Renal cortex interstitium (tissue), 11 donors: ENCODE measurements around the gene TRIP6. TPM values are rescaled to one million over a fixed set of nuclear protein-coding genes. Genes with fewer than 3 reads are reported as not detected.
"Not testable (repeated sequence)": the region's sequence is repeated elsewhere in the genome, so short reads cannot be mapped to it uniquely, and the experiment has no call there.

Experiments used
- DNase-seq, 11 donors: peaks; one replicate each; pipeline ENCODE4 v3.0.0-alpha.2; 2013; ENCODE audit warnings: low read depth in 9 of 11, low spot score in 4 of 11; ENCODE audit errors: extremely low read depth in 1 of 11
- polyA plus RNA-seq, 3 donors: library from polyadenylated mRNA; unstranded; fragments of 120-200 nt; gene quantifications; one replicate each; pipeline ENCODE4 v1.2.1, GENCODE V29; 2013; ENCODE audit not compliant: insufficient read length in 3 of 3

TRIP6 gene
- polyA plus RNA-seq, 3 donors = 63.7 to 108 (median 84.5) TPM

- no peak for DNase-seq
Observed at GRCh38 chr7:100829150-100829716, 38.0 kb upstream of the TRIP6 start.

- DNase-seq = no peak
Observed at GRCh38 chr7:100830396-100830795, 36.8 kb upstream of the TRIP6 start.

GRCh38 chr7:100832281-100832633, 34.9 kb upstream of the TRIP6 start:
- DNase-seq = no peak

- peak in 5 of 11 donors; percentile 63 to 84 (median 74) for DNase-seq
Observed at GRCh38 chr7:100835903-100836811, 31.0 kb upstream of the TRIP6 start.

GRCh38 chr7:100836812-100837098, 30.4 kb upstream of the TRIP6 start:
- no peak for DNase-seq

- peak in 10 of 11 donors; percentile 82 to 93 (median 88) for DNase-seq
Observed at GRCh38 chr7:100837099-100837836, 29.9 kb upstream of the TRIP6 start.

GRCh38 chr7:100839361-100839760, 27.8 kb upstream of the TRIP6 start:
- DNase-seq = no peak

- DNase-seq = no peak
Observed at GRCh38 chr7:100840470-100841100, 26.6 kb upstream of the TRIP6 start.

GRCh38 chr7:100847360-100847759, 19.8 kb upstream of the TRIP6 start:
- DNase-seq = no peak

GRCh38 chr7:100852048-100852872, 14.9 kb upstream of the TRIP6 start, which contains the start of gene SLC12A9:
SLC12A9 (plus strand) TSS chr7:100852713; CDS start chr7:100854198, 1,485 bp downstream.
- peak in 6 of 11 donors; percentile 74 to 86 (median 78) for DNase-seq

- no peak for DNase-seq
Observed at GRCh38 chr7:100854146-100854895, 12.9 kb upstream of the TRIP6 start.

- DNase-seq = not testable (repeated sequence)
Observed at GRCh38 chr7:100854899-100855298, 12.3 kb upstream of the TRIP6 start.

- DNase-seq = no peak
Observed at GRCh38 chr7:100855515-100855914, 11.7 kb upstream of the TRIP6 start.

- no peak for DNase-seq
Observed at GRCh38 chr7:100856871-100857282, 10.3 kb upstream of the TRIP6 start.

- no peak for DNase-seq
Observed at GRCh38 chr7:100859856-100860255, 7.3 kb upstream of the TRIP6 start.

GRCh38 chr7:100860702-100861615, 6.2 kb upstream of the TRIP6 start:
- DNase-seq = no peak

- no peak for DNase-seq
Observed at GRCh38 chr7:100861616-100861985, 5.6 kb upstream of the TRIP6 start.
